ENCODE results near the gene SLC6A16.

- TF ChIP-seq CTCF (IDR thresholded peaks at IDR 0.05) (no peak), POLR2A (IDR thresholded peaks at IDR 0.05) (no peak)
Measured at GRCh38 chr19:49338691-49339300, 13.8 kb upstream of the SLC6A16 start.
